GM12874 (cell line): Measurements from ENCODE around the gene SPECC1.

Experiments used
- TF ChIP-seq, protein P1 (sequence below): IDR thresholded peaks from 2 replicates; pipeline ENCODE4 v1.5.1; 2011; ENCODE audit warnings: low read depth, mild to moderate bottlenecking, control low read depth, low read length, moderate library complexity; ENCODE audit not compliant: insufficient read depth

The SPECC1 gene

DNA sequence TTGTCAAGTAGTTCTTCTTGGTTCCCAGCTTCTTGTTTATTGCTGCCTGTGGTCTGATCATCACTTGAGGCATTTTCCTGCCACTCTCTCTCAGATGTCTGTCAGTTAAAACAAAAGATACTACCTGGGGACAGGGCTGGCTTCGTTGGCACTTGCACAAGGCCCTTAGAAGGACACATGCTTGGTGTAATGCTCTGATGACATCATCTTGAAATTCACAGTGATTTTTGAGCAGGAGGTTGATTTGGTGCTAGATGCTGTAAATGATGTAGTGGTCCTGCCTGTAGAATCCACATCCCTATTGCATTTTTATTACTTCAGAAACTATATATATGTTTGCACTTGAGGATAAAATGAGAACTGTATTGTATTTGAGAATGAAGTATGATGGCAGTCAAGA, 247.8 kb downstream of the SPECC1 start:
- TF ChIP-seq, protein P1, sequence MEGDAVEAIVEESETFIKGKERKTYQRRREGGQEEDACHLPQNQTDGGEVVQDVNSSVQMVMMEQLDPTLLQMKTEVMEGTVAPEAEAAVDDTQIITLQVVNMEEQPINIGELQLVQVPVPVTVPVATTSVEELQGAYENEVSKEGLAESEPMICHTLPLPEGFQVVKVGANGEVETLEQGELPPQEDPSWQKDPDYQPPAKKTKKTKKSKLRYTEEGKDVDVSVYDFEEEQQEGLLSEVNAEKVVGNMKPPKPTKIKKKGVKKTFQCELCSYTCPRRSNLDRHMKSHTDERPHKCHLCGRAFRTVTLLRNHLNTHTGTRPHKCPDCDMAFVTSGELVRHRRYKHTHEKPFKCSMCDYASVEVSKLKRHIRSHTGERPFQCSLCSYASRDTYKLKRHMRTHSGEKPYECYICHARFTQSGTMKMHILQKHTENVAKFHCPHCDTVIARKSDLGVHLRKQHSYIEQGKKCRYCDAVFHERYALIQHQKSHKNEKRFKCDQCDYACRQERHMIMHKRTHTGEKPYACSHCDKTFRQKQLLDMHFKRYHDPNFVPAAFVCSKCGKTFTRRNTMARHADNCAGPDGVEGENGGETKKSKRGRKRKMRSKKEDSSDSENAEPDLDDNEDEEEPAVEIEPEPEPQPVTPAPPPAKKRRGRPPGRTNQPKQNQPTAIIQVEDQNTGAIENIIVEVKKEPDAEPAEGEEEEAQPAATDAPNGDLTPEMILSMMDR: no peak

DNA sequence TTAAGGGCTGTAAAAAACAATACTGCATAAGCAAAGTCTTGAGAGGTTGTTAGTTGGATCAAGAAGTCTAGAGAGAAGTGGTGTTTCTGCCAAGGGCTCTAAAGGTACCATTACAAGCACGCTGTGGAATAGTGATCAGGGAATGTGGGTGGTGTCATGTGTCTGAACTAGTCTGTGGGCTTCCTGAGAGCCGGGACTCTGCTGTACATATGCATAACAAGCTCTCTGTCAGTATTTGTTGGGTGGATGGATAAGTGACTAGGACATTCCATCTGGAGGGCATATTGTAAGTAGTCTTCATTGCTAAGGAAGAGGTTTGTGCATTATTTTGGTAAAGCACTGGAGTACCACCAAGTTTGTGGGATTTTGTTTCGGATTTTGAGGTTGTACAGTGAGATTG, 248.6 kb downstream of the SPECC1 start:
- TF ChIP-seq, protein P1: no peak

GRCh38 chr17:20259668-20260067, 250.5 kb downstream of the SPECC1 start:
- TF ChIP-seq, protein P1: no peak

DNA sequence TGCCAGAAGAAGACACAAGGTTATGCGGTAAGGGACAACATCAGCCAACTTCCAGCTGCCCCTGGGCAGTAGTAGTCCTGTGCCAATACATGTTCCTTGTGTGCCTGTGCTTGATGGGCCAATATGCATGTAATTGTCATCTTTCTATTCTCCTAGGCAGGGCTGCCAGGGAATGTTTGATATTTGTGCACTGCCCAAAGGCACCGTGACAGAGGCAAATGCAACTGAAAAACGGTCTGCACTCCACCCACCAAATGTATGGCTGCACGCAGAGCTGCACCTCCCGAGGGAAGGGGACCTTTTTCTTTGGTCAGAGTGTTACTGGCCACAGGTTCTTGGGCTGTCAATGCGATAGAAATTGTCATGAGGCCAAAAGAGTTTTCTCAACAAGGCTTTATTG, 251.1 kb downstream of the SPECC1 start:
- TF ChIP-seq, protein P1: no peak

- TF ChIP-seq, protein P1: no peak
These were observed 253.3 kb downstream of the SPECC1 start for GRCh38 chr17:20262226-20263114.

GRCh38 chr17:20263595-20263994, 254.4 kb downstream of the SPECC1 start:
- TF ChIP-seq, protein P1: no peak

DNA sequence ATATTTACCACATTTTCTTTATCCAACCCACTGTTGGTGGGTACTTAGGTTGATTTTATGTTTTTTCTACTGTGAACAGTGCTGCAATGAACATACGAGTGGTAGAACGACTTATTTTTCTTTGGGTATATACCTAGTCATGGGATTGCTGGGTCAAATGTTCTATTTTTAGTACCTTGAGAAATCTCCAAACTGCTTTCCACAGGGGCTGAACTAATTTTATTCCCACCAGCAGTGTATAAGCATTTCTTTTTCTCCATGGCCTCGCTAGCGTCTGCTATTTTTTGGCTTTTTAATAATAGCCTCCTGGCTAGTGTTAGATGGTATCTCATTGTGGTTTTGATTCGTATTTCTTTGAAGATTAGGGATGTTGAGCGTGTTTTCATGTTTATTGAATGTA, 255.8 kb downstream of the SPECC1 start:
- TF ChIP-seq, protein P1: no peak
